GM12874 (cell line): Measurements from ENCODE around the gene TAS1R1.

Experiments
- CTCF ChIP-seq: IDR thresholded peaks from 2 replicates; pipeline ENCODE4 v1.5.1; 2011; ENCODE audit warnings: low read depth, mild to moderate bottlenecking, control low read depth, low read length, moderate library complexity; ENCODE audit not compliant: insufficient read depth

The TAS1R1 gene

GRCh38 chr1:6557597-6557996 is 2.5 kb downstream of the TAS1R1 start:
- no peak for TF ChIP-seq CTCF

DNA sequence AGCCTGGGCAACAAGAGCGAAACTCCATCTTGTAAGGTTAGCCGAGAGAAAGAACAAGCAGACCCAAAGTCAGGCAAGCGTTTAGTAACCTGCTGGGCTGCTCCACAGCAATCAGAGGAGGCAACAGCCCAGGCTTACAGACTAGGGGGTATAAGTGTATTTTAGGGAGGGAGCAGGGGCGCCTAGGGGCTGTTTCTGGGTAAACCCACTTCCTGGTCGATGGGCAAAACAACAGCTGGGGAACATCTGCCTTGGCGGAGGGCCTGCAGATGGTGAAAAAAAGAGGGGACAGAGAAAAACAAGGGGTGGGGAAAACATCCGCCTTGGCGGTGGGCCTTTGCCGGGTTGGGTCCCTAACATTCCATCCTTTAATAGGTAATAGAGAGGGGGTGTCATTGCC is 5.2 kb downstream of the TAS1R1 start:
- TF ChIP-seq CTCF = no peak

GRCh38 chr1:6569033-6569432 is 13.9 kb downstream of the TAS1R1 start:
- TF ChIP-seq CTCF = no peak

DNA sequence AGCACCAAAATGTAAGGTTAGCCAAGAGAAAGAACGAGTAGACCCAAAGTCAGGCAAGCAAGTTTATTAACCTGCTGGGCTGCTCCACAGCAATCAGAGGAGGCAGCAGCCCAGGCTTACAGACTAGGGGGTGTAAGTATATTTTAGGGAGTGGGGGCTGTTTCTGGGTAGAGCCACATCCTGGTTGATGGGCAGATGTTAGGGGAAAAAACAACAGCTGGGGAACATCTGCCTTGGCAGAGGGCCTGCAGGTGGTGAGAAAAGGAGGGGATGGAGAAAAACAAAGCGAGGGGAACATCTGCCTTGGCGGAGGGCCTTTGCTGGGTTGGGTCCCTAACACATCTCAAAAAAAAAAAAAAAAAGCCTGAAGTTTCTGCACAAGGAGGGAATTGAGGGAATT is 15.0 kb downstream of the TAS1R1 start:
- TF ChIP-seq CTCF = no peak

DNA sequence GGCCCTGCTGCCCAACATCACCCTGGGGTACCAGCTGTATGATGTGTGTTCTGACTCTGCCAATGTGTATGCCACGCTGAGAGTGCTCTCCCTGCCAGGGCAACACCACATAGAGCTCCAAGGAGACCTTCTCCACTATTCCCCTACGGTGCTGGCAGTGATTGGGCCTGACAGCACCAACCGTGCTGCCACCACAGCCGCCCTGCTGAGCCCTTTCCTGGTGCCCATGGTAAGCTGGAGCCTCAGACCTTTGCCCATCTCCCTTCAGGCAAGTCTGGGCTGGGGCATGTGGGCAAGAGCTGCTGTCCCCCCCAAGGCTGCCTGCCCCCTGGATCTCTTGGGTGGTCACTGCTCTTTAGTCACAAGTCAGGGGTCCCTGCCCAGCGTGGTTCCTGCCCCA is 15.9 kb downstream of the TAS1R1 start:
- no peak for TF ChIP-seq CTCF

GRCh38 chr1:6572653-6573383 is 17.7 kb downstream of the TAS1R1 start:
- no peak for TF ChIP-seq CTCF

- TF ChIP-seq CTCF = no peak
Measured at GRCh38 chr1:6574025-6574620, 19.0 kb downstream of the TAS1R1 start.
